ENCODE measurements around the gene GCH1. TPM values are rescaled to one million over a fixed set of nuclear protein-coding genes. Genes with fewer than 3 reads are reported as not detected.
"Not testable (repeated sequence)": the region's sequence is repeated elsewhere in the genome, so short reads cannot be mapped to it uniquely, and the experiment has no call there.

The GCH1 gene, protein sequence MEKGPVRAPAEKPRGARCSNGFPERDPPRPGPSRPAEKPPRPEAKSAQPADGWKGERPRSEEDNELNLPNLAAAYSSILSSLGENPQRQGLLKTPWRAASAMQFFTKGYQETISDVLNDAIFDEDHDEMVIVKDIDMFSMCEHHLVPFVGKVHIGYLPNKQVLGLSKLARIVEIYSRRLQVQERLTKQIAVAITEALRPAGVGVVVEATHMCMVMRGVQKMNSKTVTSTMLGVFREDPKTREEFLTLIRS
- 6.4 TPM for total RNA-seq

DNA sequence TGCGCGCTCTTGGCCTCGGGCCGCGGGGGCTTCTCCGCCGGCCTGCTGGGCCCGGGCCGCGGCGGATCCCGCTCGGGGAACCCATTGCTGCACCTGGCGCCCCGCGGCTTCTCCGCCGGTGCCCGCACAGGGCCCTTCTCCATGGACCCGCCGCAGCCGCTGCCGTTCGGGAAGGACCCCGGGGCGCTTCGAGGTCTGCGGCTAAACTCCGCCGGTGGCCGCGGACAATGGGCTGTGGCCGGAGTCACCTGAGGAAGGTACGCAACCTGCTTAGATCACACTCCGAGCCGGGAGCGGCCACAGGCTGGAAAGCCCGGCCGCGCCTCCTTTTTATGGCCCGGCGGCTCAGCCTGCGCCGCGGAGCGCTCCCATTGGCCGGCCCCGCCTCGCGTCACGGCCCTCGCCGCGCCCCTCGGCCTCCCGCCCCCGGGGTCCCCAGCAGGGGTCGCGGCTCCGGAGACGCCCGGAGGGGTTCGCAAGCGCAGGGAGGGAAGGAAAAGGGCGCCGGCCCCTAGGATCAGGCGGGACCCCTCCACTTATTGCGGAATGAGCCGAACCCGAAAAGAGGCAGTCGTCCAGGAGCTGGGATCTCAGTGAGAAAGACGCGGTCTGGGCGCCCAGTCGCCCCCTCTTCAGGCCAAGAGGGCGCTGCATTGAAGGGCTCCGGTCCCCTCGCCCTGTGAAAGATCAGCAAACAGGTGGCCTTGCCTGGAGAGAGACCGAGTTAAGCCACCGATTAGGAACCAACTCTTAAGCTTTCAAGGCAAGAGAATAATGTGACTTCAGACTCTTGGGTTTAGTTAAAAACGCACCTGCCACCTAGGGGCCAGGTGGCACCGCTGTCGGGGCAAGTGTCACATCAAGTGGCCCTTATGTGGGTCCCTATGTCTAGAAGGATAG lies at the start of gene GCH1:
Gene GCH1 (minus strand): TSS at position 306 of the 900 bp plus-strand sequence. CDS start 163 bp downstream, at position 143.
- intact Hi-C loops (cut with DNase I): no loop called here

DNA sequence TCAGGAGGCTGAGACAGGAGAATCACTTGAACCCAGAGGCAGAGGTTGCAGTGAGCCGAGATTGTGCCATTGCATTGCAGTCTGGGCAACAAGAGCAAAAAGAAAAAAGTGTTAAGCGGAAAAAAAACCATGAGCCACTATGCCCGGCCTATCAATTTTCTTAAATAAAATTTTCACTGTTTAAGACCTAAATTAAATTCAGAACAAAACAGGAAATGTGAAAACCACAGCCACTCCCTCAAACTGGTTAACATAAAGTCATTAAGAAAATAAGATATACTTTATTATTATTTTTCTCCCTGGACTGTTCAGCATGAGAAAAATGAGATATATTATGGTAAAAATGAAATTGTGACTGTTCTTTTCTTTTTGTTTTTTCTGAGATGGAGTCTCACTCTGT lies 44.6 kb upstream of the GCH1 start:
- intact Hi-C loops (cut with DNase I): no loop called here
- DNase-seq (ENCODE audit: low spot score) (no peak), ATAC-seq (no peak)

More for the DNA sequence above, at the start of gene GCH1:
- ATAC-seq: peak; percentile 83
- DNase-seq (ENCODE audit: low spot score): peak; percentile 71

DNA sequence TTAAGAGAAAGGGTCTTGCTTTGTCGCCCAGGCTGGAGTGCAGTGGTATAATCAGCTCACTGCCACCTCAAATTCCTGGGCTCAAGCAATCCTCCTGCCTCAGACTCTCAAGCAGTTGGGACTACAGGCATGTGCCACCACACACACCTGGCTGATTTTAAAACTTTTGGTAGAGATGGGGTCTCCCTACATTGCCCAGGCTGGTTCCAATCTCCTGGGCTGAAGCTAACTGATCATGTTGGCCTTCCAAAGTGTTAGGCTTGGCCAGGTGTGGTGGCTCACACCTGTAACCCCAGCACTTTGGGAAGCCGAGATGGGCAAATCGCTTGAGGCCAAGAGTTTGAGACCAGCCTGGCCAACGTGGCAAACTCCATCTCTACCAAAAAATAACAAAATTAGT lies 43.9 kb upstream of the GCH1 start:
- DNase-seq (ENCODE audit: low spot score) (no peak), ATAC-seq (no peak)
- intact Hi-C loops (cut with DNase I): no loop called here

DNA sequence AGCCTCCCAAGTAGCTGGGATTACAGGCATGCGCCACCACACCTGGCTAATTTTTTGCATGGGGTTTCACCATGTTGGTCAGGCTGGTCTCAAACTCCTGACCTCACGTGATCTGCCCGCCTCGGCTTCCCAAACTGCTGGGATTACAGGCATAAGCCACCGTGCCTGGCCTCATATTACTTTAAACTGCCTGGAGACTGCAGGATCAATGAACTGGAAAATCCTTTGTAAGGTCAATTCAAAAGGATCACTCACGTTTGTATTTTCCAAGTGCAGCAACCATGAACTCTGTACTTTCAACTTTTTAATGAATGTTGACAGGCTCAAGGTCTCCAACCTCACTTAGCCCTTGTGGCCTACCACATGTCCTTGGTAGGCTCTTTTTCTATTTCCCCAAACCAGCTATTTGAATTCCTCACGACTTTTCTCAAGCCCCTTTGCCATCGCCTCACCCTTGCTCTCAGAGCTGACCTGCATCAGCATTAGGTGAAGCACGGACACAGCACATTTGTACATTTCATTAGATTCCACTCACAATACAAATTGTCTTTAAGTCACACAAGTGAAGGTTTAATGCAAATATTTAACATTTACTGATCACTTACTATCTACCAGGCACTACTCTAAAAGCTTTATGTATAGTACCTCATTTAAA lies 42.2 kb upstream of the GCH1 start:
- DNase-seq (ENCODE audit: low spot score) (no peak), ATAC-seq (no peak)
- intact Hi-C loops (cut with DNase I): no loop called here

DNA sequence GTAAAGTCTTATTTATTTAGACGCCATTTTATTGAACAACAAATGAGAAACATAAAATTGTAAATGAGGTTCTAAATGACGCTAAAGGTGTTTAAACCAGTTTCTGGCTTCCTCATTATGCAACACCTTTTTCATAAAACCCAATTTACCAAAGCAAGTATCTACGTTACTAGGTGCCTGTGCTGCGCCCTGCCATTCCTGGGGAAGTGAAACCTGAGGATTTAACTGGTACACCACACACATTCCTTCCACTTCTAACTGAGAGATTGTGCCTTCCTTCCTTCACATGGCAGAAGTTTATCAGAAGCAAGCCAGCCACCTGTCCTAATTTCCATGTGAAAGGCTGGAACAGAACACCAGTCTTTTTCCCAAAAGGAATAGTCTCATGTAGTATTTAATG lies 40.3 kb upstream of the GCH1 start:
- ATAC-seq: no peak
- intact Hi-C loops (cut with DNase I): no loop called here
- no peak for DNase-seq (ENCODE audit: low spot score)

DNA sequence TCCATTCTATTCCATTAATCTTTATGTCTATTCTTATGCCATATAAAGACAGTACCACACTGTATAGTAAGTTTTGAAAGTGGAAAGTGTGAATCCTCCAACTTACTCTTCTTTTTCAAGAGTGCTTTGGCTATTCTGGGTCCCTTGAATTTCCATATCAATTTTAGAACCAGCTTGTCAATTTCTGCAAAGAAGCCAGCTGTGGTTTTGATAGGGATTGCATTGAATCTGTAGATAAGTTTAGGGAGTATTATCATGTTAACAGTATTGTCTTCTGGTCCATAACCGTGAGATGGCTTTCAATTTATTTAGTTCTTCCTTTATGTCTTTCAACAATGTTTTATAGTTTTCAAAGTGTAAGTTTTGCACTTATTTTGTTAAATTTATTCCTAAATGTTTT lies 34.2 kb upstream of the GCH1 start:
- intact Hi-C loops (cut with DNase I): no loop called here
- DNase-seq (ENCODE audit: low spot score) (no peak), ATAC-seq (no peak)

DNA sequence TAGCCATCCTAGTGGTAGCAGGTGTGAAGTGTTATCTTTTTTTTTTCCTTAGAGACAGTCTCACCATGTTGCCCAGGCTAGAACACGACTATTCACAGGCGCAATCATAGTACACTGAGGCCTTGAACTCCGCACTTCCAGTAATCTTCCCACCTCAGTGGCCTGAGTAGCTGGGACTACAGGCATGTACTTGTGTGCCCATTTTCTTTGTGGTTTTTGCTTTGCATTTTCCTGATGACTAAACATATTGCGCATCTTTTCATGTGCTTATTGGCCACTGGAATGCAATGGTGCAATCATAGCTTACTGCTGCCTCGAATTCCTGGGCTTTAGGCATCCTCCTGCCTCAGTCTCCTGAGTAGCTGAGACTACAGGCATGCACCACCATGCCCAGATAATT lies 33.3 kb upstream of the GCH1 start:
- no peak for ATAC-seq
- DNase-seq (ENCODE audit: low spot score): no peak
- intact Hi-C loops (cut with DNase I): no loop called here

DNA sequence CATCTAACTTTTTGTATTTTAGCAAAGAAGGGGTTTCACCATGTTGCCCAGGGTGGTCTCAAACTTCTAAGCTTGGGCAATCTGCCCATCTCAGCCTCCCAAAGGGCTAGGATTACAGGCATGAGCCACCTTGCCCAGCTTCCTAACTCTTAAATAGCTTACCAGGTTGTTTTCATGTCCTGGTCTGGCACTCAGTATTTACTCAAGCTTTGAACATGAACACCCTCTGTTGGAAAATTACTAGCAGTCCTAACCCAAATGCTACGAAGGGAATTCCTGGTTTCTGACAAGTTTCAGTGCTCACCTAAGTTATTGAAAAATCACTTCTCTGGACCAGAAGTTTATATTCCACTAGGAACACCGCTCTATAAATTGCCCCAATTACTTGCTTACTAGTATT lies 32.5 kb upstream of the GCH1 start:
- intact Hi-C loops (cut with DNase I): no loop called here
- ATAC-seq (no peak), DNase-seq (ENCODE audit: low spot score) (no peak)

DNA sequence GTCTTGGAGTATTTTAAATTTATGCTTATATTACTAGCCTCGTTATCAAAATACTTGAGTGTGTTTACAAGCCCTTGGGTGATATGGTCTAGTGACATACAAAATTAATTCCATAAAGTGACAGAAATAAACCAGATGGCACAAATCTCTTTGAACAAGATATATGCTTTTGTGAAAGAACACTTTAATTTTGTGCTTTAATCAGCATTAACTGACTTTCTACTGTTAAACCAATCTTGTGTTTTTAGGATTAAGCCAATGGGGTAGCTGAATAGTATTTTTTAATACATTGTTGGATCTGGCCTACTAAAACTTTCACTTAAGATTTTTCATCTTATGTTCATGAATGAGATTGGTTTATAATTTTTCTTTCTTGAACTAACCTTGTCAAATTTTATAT lies 30.4 kb upstream of the GCH1 start:
- DNase-seq (ENCODE audit: low spot score) (no peak), ATAC-seq (no peak)
- intact Hi-C loops (cut with DNase I): no loop called here

DNA sequence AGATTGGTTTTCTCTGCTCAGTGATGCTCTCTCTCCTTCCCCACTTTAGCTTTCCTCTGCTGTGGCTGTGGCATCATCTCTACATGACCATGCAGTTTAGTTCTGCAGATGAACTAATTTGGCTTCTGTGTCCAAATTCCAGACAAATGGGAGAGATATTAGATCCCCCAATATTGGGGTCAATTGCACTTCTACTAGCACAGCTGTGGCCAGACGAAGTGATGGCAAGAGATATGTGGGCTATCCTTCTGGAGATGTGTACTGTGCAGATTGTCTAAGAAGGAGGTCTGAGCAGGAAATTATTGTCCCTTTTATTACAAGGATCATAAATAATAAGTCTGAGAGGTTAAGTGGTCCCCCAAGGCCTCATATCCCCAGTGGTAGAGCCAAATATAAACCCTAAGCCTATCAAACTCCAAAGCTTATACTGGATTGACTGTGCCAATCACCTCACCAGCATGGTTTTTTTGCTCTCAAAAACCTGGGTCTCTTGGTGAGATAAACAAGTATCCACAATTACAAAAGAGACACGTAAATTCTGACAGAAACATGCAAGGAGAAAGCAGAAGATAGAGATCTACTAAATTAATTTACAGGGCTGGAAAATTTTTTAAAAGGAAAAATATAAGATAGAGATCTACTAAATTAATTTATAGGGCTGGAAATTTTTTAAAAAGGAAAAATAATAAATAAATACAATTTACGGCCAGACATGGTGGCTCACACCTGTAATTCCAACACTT lies 29.1 kb upstream of the GCH1 start:
- ATAC-seq (no peak), DNase-seq (ENCODE audit: low spot score) (no peak)
- intact Hi-C loops (cut with DNase I): no loop called here

DNA sequence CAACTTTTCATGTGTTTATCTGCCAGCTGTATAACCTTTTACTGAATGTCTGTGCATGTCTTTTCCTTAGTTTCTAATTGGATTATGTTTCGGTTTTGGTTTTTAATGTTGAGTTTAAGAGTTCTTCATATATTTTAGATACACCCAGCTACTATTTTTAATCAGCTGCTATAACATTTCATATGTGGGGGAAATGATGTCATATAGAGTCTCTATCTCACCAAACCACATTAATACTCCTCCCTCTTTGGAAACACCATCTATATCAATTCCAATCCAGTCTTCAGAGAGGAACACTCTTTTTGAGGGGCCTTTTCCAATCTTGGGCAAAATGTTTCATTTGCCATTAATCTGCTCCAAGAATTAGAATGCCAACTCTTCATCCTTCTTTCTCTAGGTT lies 28.5 kb upstream of the GCH1 start:
- intact Hi-C loops (cut with DNase I): no loop called here
- DNase-seq (ENCODE audit: low spot score): no peak
- ATAC-seq: no peak

DNA sequence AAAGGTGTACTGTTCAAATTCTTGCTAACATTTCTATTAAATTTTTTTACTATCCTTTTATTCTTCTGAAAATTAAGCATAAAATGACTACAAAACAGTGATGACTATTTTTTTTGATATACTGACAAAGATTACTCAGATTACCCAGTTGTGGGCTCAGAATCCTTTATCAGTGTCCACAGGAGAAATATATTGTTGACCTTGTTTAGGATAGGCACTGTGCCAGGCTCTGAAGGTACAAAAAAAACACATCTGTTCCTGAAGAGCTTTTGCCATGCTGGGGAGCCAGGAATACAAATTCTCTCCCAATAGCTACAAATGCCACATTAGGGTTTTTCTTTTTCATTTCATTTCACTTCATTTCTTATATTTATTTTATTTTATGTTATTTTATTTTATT lies 26.9 kb upstream of the GCH1 start:
- intact Hi-C loops (cut with DNase I): no loop called here
- DNase-seq (ENCODE audit: low spot score) (no peak), ATAC-seq (no peak)

DNA sequence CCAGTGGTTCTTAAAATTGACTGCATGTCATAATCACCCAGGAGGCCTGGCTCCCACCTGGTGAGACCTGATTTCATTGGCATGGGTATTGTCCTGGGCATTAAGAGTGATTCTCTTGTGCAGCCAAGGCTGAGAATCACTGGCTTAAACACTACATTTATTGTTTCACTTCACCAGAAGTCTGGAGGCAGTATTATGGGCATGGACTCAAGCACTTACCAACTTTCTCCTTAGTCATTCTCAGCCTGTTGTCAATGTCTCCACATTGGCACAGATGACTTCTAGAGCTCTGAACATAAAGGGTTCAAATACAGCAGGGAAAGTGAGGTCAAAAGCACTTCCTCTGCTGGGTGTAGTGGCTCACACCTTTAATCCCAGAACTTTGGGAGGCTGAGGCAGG lies 25.6 kb upstream of the GCH1 start:
- no peak for DNase-seq (ENCODE audit: low spot score)
- ATAC-seq: no peak
- intact Hi-C loops (cut with DNase I): no loop called here

DNA sequence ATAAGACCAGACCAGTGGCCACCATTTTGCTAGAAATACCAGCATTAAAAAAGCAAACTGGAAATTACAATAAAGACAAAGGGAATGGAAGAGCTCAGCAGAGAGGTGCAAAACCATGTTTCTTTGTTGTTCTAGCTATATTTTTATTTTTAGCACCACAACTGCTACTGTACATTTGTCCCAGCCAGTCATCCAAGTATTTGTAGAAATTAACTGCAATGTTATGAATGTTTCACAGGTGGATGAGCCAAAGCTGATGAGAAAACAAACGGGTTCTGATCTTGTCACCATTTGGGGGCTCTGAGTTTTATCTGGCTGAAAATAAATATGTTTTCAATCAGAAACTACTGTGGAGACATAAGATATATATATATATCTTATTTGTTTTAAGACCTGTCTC lies 24.9 kb upstream of the GCH1 start:
- intact Hi-C loops (cut with DNase I): no loop called here
- ATAC-seq: no peak
- DNase-seq (ENCODE audit: low spot score): no peak

DNA sequence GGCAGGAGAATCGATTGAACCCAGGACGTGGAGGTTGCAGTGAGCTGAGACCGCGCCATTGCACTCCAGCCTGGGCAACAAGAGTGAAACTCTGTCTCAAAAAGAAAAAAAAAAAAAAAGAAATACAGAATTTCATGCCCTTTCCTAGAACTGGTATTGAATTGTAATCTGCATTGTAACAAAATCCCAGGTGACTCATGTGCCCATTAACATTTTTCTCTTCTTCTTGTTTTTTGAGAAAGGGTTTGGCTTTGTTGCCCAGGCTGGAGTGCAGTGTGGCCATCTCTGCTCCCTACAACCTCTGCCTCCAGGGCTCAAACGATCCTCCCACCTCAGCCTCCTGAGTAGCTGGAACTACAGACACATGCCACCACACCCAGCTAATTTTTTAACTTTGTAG lies 23.9 kb upstream of the GCH1 start:
- ATAC-seq; intact Hi-C loops (cut with DNase I); DNase-seq (ENCODE audit: low spot score): not testable (repeated sequence)

DNA sequence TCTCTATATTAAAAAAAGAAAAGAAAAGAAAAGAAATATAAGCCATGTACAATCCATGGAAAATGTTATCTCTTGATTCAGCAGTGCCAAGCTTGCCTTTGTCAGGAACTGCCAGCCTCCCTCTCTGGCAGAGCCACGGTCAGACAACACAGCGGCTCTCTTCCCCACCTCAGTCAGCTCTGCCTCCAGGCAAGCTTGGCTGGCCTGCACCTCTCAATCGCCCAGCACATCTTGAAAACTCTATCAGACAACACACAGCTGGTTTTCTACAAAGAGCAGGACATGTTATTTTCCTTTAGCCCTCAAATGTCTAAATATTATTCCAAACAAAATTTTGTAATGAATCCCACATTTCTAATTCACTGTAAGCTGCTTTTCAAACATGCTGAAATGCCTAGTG lies 20.0 kb upstream of the GCH1 start:
- DNase-seq (ENCODE audit: low spot score) (no peak), ATAC-seq (no peak)
- intact Hi-C loops (cut with DNase I): no loop called here

DNA sequence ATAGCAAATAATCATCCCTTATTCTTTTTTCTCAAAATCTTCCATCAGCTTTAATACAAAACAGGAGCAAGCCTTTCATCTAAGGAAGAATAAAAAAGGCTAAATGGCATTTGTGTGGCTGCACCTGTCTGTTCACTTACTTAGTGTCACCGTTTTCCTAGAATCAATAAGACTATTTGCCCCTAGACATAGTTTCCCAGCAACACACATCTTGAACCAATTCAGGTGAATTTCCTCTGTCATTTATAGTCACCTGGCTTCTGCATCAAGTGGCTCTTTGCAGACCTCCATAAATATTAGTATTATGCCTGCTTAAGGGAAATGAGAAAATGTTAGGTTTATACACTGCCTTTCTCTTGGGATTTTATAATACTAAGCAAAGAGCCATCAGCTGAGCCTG lies 17.4 kb upstream of the GCH1 start:
- intact Hi-C loops (cut with DNase I): no loop called here
- DNase-seq (ENCODE audit: low spot score): no peak
- ATAC-seq: no peak

DNA sequence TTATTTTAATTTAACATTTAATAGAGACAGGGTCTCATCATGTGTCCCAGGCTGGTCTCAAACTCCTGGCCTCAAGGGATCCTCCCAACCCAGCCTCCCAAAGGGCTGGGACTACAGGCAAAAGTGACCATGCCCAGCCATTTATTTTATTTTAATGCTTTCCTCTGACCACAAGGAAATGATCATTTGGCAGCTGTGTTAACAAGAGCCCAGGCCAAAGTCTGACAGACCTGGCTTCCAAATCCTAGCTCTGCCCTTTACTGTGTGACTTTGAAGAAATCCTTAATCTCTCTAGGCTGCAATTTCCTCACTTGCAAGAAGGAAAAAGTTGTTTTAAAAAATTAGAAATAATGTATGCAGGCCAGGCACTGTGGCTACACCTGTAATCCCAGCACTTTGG lies 16.7 kb upstream of the GCH1 start:
- intact Hi-C loops (cut with DNase I): no loop called here
- no peak for ATAC-seq

DNA sequence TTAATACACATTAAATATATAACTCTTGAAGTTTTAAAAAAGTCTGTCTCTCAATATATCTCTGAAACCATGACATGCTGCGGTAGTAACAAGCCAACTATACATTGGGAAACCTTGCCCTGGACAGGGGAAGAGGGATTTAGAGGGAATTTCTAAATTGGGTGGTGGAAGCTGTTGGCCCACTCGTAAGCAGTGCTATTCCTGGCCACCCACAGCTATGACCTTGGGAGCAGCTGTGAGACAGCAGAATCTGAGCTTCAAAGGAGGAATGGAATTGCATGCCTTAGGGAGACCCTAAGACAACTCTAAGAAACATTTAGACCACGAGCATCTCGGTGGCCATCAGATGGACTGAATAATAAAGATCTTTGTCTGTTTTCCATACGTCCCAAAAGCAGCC lies 15.8 kb upstream of the GCH1 start:
- DNase-seq (ENCODE audit: low spot score) (no peak), ATAC-seq (no peak)
- intact Hi-C loops (cut with DNase I): no loop called here

More for the DNA sequence above, 16.7 kb upstream of the GCH1 start:
- no peak for DNase-seq (ENCODE audit: low spot score)
